GM12878 (cell line): ENCODE measurements around the gene YAP1. TPM values are rescaled to one million over a fixed set of nuclear protein-coding genes. Genes with fewer than 3 reads are reported as not detected.
"Not testable (repeated sequence)": the region's sequence is repeated elsewhere in the genome, so short reads cannot be mapped to it uniquely, and the experiment has no call there.

ENCODE experiments used
- ATAC-seq: fragments of 200-7000 bp; cut with Tn5 transposase; 3 replicates; pipeline ENCODE4 v1.9.1; 2020; ENCODE audit warnings: mild to moderate bottlenecking, moderate library complexity
- BruUV-seq: library from RNA; stranded (reverse); fragments of 400-500 nt; replicated peaks from 2 replicates; lab custom pipeline; 2021; lab: Mats Ljungman, UMichigan
- CTCF ChIA-PET: fragments of 300-600 bp; sonication (Branson Sonifier 250); formaldehyde crosslinking; extraction: SDS; loops from one replicate; lab custom pipeline; 2021; ENCODE audit warnings: inconsistent platforms; lab: Yijun Ruan, JAX
- POLR2A ChIA-PET: fragments of 350-600 bp; formaldehyde crosslinking; extraction: SDS; loops from one replicate; lab custom pipeline; 2021; ENCODE audit warnings: inconsistent platforms; lab: Charles Lee
- RAD21 ChIA-PET: fragments of 300-600 bp; sonication (Branson Sonifier 250); formaldehyde crosslinking; loops from one replicate; lab custom pipeline; 2023; ENCODE audit warnings: antibody characterized with exemption; ENCODE audit not compliant: unreplicated experiment; lab: Charles Lee
- SMC1A ChIA-PET: fragments of 300-600 bp; sonication (Branson Sonifier 250); formaldehyde crosslinking; loops from one replicate; lab custom pipeline; 2023; ENCODE audit not compliant: unreplicated experiment, uncharacterized antibody; lab: Charles Lee
- DNase-seq: peaks from one replicate; pipeline ENCODE4 v3.0.0-alpha.2; 2011; ENCODE audit warnings: low read depth, low spot score
- FAIRE-seq: peaks from 3 replicates; lab custom pipeline; 2011; peaks lifted over from hg19 to GRCh38; lab: Jason Lieb, UNC
- H2AFZ ChIP-seq: 2 replicates; pipeline ENCODE4 v1.6.0; 2011; ENCODE audit warnings: low read depth, low read length, control low read depth; ENCODE audit not compliant: control insufficient read depth
- H3K27ac ChIP-seq: 2 replicates; pipeline ENCODE4 v1.5.1; 2011; ENCODE audit warnings: control low read depth; ENCODE audit not compliant: control insufficient read depth, insufficient read depth
- H3K27me3 ChIP-seq, 2 experiments: replicated peaks in 1 of 2; 2 replicates each; pipeline versions ENCODE4 v1.6.0 to v1.6.1; 2011; ENCODE audit warnings: low read length in 1 of 2; ENCODE audit not compliant: control insufficient read depth in 2 of 2, insufficient read depth in 2 of 2
- H3K36me3 ChIP-seq, 2 experiments: 2 replicates each; pipeline ENCODE4 v1.5.1; 2011; ENCODE audit warnings: low read length in 1 of 2; ENCODE audit not compliant: control insufficient read depth in 2 of 2, insufficient read depth in 2 of 2
- H3K4me1 ChIP-seq: 2 replicates; pipeline ENCODE4 v1.6.1; 2011; ENCODE audit warnings: mild to moderate bottlenecking, low read length, moderate library complexity, mixed read lengths; ENCODE audit not compliant: control insufficient read depth, insufficient read depth
- H3K4me2 ChIP-seq: 2 replicates; pipeline ENCODE4 v1.6.0; 2011; ENCODE audit warnings: control low read depth; ENCODE audit not compliant: control insufficient read depth, insufficient read depth
- H3K4me3 ChIP-seq: fragments of 200-600 bp; sonication (generic); 2 replicates; pipeline ENCODE4 v1.5.1; 2016
- H3K79me2 ChIP-seq: 2 replicates; pipeline ENCODE4 v1.6.0; 2011; ENCODE audit warnings: low read length; ENCODE audit not compliant: control insufficient read depth, insufficient read depth
- H3K9ac ChIP-seq: 2 replicates; pipeline ENCODE4 v1.8.0; 2011; ENCODE audit warnings: low read length, control low read depth, mixed read lengths; ENCODE audit not compliant: control insufficient read depth, insufficient read depth
- H3K9me3 ChIP-seq: replicated peaks from 3 replicates; pipeline ENCODE4 v1.5.1; 2011; ENCODE audit warnings: mild to moderate bottlenecking, low read length; ENCODE audit not compliant: control insufficient read depth, insufficient read depth
- H4K20me1 ChIP-seq: 2 replicates; pipeline ENCODE4 v1.6.0; 2011; ENCODE audit not compliant: control insufficient read depth, insufficient read depth
- ASH2L ChIP-seq: fragments of 300-600, 200-600 bp; sonication (generic); IDR thresholded peaks from 2 replicates; pipeline ENCODE4 v1.6.1; 2017; ENCODE audit warnings: low read depth, mild to moderate bottlenecking, borderline replicate concordance
- BRCA1 ChIP-seq: IDR thresholded peaks from 2 replicates; pipeline ENCODE4 v1.6.1; 2011; ENCODE audit warnings: low read depth, low read length, improper control_type of control experiment
- EGR1 ChIP-seq, 2 experiments: IDR thresholded peaks; 1 replicate in 1 of 2; 2 replicates in 1 of 2; pipeline ENCODE4 v1.6.1; 2011 to 2012; ENCODE audit warnings: low read depth in 2 of 2, low read length in 2 of 2, borderline replicate concordance in 1 of 2, mild to moderate bottlenecking in 1 of 2, moderate library complexity in 1 of 2
- MYC ChIP-seq: IDR thresholded peaks from 2 replicates; pipeline ENCODE4 v1.6.1; 2011; ENCODE audit warnings: mild to moderate bottlenecking, low read length, moderate library complexity, inconsistent platforms; ENCODE audit not compliant: insufficient read depth, insufficient replicate concordance, insufficient read length, severe bottlenecking
- NBN ChIP-seq: fragments of 450-650 bp; IDR thresholded peaks from 2 replicates; pipeline ENCODE4 v1.6.1; 2016
- SREBF2 ChIP-seq: IDR thresholded peaks from 2 replicates; pipeline ENCODE4 v1.6.1; 2012; ENCODE audit warnings: mild to moderate bottlenecking, low read length
- ZBED1 ChIP-seq: IDR thresholded peaks from 2 replicates; pipeline ENCODE4 v1.6.1; 2016; ENCODE audit warnings: borderline replicate concordance
- WGBS: methylation state at CpG from one replicate; pipeline ENCODE4 v1.1.6; 2016; ENCODE audit warnings: low lambda C conversion rate; ENCODE audit not compliant: insufficient replicate concordance, insufficient coverage; ENCODE audit errors: missing lambda C conversion rate; 5-methylcytosine and 5-hydroxymethylcytosine counted together
- in situ Hi-C: fragments of 300-500 bp; cut with MboI; formaldehyde crosslinking; loops from 9 replicates; pipeline ENCODE4 v1.14.3; 2018; ENCODE audit warnings: mixed read lengths
- intact Hi-C: fragments of 100-400 bp; cut with micrococcal nuclease; formaldehyde crosslinking; loops from one replicate; pipeline ENCODE4 v1.14.2; 2022; ENCODE audit not compliant: unreplicated experiment
- polyA plus RNA-seq, 11 experiments: library from polyadenylated mRNA; depleted of rRNA in 4 of 11; unstranded in 6 of 11; stranded (reverse) in 5 of 11; fragments of >200 nt; fragmentation: Nextera tagmentation in 4 of 11; fragmentation: Illumina TruSeq in 1 of 11; extraction: Ambion mirVana in 4 of 11; extraction: Trizol in 1 of 11; gene quantifications; 1 replicate in 1 of 11; 2 replicates in 10 of 11; pipeline versions ENCODE4 v1.2.1 to v1.2.3, GENCODE V29; 2011 to 2016; ENCODE audit warnings: inconsistent platforms in 2 of 11, missing spikeins in 2 of 11, low read depth in 1 of 11
- total RNA-seq, 4 experiments: library from RNA; depleted of rRNA in 3 of 4; stranded (reverse); fragments of >200 nt in 3 of 4; fragmentation: Illumina TruSeq in 1 of 4; extraction: Trizol in 1 of 4; gene quantifications; 2 replicates each; pipeline versions ENCODE4 v1.2.1 to v1.2.3, GENCODE V29; 2013 to 2021

The YAP1 gene
- total and polyA plus RNA-seq, 10 of the 15 experiments (the other 5 are each of a cell fraction or from before 2014, with no cell fraction given), result 0.03 to 0.33 (median 0.10) TPM; not detected in 6

DNA sequence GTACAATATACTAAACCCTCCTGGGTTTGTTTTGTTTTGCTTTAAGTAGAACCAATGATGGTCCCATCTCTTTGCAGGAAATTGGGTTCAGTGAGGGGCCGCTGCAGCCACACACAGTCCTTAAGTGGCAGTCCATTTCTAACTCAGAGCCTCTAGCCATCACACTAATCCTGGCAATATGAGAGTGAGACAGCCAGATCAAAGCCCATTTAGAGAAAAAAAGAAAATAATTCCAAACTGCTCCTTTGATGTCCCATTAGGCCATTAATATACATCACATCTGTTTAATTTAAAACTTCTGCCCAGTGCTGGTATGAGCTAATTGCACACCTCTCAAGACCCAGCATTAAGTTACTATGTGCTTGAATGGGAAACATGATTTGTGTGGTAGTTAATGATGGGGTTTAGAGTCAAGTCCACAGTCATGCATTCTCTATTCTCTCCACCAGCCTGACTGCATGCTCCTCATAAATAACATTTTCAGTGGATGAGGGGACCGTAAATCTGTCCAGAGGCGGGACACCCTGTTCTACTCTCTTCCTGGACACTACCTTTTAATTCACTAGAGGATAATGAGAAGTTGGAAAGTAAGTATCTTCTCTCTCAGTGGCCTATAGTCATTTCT lies 153.2 kb downstream of the YAP1 start:
- H3K9ac ChIP-seq, result no peak overlapping the region
- TF ChIP-seq ZBED1 (no peak), NBN (no peak), SREBF2 (no peak), MYC (no peak), BRCA1 (no peak), EGR1 (IDR thresholded peaks at IDR 0.05; ENCODE audit: borderline replicate concordance in 1 of 2, low read depth in 2 of 2, low read length in 2 of 2) (no peak), ASH2L (no peak)
- TF ChIP-seq, all 136 proteins: peak for 0
- intact Hi-C loops (no loop called here), in situ Hi-C loops (no loop called here)
- POLR2A ChIA-PET, result no interaction called here
- no peak overlapping the region for H3K27ac ChIP-seq
- ATAC-seq (no peak), FAIRE-seq (peak; percentile 38), DNase-seq (no peak)
- no peak overlapping the region for H3K4me3 ChIP-seq
- H3K4me2 ChIP-seq, result no peak overlapping the region
- peaks cover 0 to 3% of the 10 kb centered on the region in 2 experiments; a peak in 1 of 4 replicates for H3K27me3 ChIP-seq
- CTCF ChIA-PET, result interaction anchor here (1.4 kb wide), 1 partner anchor 10 kb away, joined by 3 read pairs; no protein-coding TSS in a partner anchor
- no peaks in the 10 kb centered on the region for H3K9me3 ChIP-seq
- no peaks in the 10 kb centered on the region for H3K79me2 ChIP-seq
- no peaks in the 10 kb centered on the region for H3K36me3 ChIP-seq
- no peak overlapping the region for H2AFZ ChIP-seq
- no peaks in the 10 kb centered on the region for H4K20me1 ChIP-seq
- BruUV-seq, result no TSS peak
- no peaks in the 10 kb centered on the region; the same call in 1 of the 2 replicates for H3K4me1 ChIP-seq
- 63% methylated on average over 3 of the region's 3 CpGs for WGBS
- SMC1A ChIA-PET, result interaction anchor here (1.2 kb wide), 1 partner anchor 16 kb away, joined by 3 read pairs; no protein-coding TSS in a partner anchor
- RAD21 ChIA-PET, result no interaction called here

- H3K27me3 ChIP-seq, H3K4me3 ChIP-seq, ATAC-seq, FAIRE-seq, H3K4me2 ChIP-seq, H3K27ac ChIP-seq, H4K20me1 ChIP-seq, H3K4me1 ChIP-seq, POLR2A ChIA-PET, H3K36me3 ChIP-seq, H2AFZ ChIP-seq, BruUV-seq, intact Hi-C loops, DNase-seq, H3K9me3 ChIP-seq, in situ Hi-C loops, H3K79me2 ChIP-seq, H3K9ac ChIP-seq: not testable (repeated sequence)
- SMC1A ChIA-PET, result interaction anchor here (1.2 kb wide), 1 partner anchor 15 kb away, joined by 3 read pairs; no protein-coding TSS in a partner anchor
- WGBS, result 36% methylated on average over 5 of the region's 5 CpGs
- RAD21 ChIA-PET, result interaction anchor here (0.7 kb wide), 1 partner anchor 851 kb away, joined by 3 read pairs; no protein-coding TSS in a partner anchor
- CTCF ChIA-PET, result interaction anchor here (1.4 kb wide), 1 partner anchor 11 kb away, joined by 3 read pairs; no protein-coding TSS in a partner anchor
Measured at GRCh38 chr11:102264704-102265103, 154.5 kb downstream of the YAP1 start.
